Left ventricle myocardium inferior (tissue), 1 donor: ENCODE measurements around the gene PLA2G4A. TPM values are rescaled to one million over a fixed set of nuclear protein-coding genes. Genes with fewer than 3 reads are reported as not detected.

Source experiments
- DNase-seq: peaks from one replicate; pipeline ENCODE4 v3.0.0-alpha.2; 2020
- H3K27ac ChIP-seq: fragments of 200-600 bp; replicated peaks from 2 replicates; pipeline ENCODE4 v1.8.0; 2021
- H3K27me3 ChIP-seq: fragments of 200-600 bp; 2 replicates; pipeline ENCODE4 v1.8.0; 2021; ENCODE audit warnings: low read depth
- H3K36me3 ChIP-seq: fragments of 200-600 bp; 2 replicates; pipeline ENCODE4 v1.8.0; 2021
- H3K4me1 ChIP-seq: fragments of 200-600 bp; 2 replicates; pipeline ENCODE4 v1.8.0; 2021
- H3K4me3 ChIP-seq: fragments of 200-600 bp; 2 replicates; pipeline ENCODE4 v1.8.0; 2021; ENCODE audit warnings: mild to moderate bottlenecking, moderate library complexity
- H3K9me3 ChIP-seq: fragments of 200-600 bp; replicated peaks from 2 replicates; pipeline ENCODE4 v1.8.0; 2021
- intact Hi-C: fragments of 100-400 bp; cut with micrococcal nuclease; formaldehyde crosslinking; loops from one replicate; pipeline ENCODE4 v1.11.0; 2022
- total RNA-seq: library from RNA; stranded (reverse); fragmentation: NEBNext Ultra II Directional; extraction: Animal tissue kit (Norgen Biotek cat#: 25700); gene quantifications from one replicate; pipeline ENCODE4 v1.2.1, GENCODE V29; 2021
- TF ChIP-seq, protein P1 (sequence below): fragments of 200-600 bp; IDR thresholded peaks from 2 replicates; pipeline ENCODE4 v1.8.0; 2021; ENCODE audit warnings: antibody characterized with exemption, mild to moderate bottlenecking, borderline replicate concordance
- donor health status: DM: no; HTN: yes; CAD: no; lungs with severe emphysema.

The PLA2G4A gene
- total RNA-seq, 1 donor from 2014 or later: 2.7 TPM

DNA sequence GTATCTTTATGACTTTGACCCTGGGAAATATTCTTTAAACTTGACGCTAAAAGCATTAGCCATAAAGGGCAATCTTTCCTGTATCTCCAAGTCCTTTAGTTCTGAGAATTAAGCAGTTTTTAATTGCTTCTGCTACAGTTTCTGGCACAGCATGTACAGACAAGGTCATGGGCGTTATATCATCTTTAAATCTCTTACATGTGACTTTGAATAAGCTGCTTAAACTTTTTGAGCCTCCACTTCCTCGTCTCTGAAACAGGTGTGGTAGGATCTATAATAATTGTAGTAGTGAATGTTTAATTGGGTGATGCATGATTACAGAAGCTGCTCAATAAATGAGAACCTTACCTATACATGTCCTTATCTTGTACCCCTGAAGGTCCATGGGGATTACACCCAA is 153.4 kb downstream of the PLA2G4A start:
- H3K9me3 ChIP-seq: no peaks in the 10 kb centered on the region
- TF ChIP-seq, protein P1, sequence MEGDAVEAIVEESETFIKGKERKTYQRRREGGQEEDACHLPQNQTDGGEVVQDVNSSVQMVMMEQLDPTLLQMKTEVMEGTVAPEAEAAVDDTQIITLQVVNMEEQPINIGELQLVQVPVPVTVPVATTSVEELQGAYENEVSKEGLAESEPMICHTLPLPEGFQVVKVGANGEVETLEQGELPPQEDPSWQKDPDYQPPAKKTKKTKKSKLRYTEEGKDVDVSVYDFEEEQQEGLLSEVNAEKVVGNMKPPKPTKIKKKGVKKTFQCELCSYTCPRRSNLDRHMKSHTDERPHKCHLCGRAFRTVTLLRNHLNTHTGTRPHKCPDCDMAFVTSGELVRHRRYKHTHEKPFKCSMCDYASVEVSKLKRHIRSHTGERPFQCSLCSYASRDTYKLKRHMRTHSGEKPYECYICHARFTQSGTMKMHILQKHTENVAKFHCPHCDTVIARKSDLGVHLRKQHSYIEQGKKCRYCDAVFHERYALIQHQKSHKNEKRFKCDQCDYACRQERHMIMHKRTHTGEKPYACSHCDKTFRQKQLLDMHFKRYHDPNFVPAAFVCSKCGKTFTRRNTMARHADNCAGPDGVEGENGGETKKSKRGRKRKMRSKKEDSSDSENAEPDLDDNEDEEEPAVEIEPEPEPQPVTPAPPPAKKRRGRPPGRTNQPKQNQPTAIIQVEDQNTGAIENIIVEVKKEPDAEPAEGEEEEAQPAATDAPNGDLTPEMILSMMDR: no peak
- no peaks in the 10 kb centered on the region for H3K4me1 ChIP-seq
- no peaks in the 10 kb centered on the region for H3K27me3 ChIP-seq
- no peaks in the 10 kb centered on the region for H3K36me3 ChIP-seq
- DNase-seq: no peak
- H3K4me3 ChIP-seq: no peak overlapping the region
- no peak overlapping the region for H3K27ac ChIP-seq
- intact Hi-C loops: loop anchor here (10.0 kb wide), 1 partner anchor 497 kb away; no protein-coding TSS in a partner anchor

DNA sequence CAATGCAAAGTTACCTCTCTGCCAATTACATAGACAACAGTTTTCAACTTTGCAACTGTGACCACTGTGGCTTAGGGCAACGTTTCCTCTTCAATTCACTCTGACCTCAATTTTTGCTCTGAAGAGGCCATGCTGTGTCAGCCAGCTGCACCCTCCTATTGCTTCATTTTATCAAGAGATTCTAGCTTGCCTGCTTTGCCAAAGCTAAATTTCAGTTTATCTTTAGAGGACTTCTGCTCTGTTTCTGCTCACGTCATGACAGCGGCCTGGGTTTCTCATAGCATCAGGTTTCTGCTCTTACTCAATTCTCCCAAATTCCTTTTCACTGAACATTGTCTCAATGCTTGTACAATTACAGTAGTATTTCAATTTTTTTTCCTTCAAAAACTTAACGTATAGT is 154.6 kb downstream of the PLA2G4A start:
- no peaks in the 10 kb centered on the region for H3K4me1 ChIP-seq
- TF ChIP-seq, protein P1: no peak
- no peaks in the 10 kb centered on the region for H3K36me3 ChIP-seq
- H3K9me3 ChIP-seq: no peaks in the 10 kb centered on the region
- intact Hi-C loops: loop anchor here (10.0 kb wide), 1 partner anchor 499 kb away; no protein-coding TSS in a partner anchor
- peak; percentile 20 for DNase-seq
- H3K27ac ChIP-seq: no peak overlapping the region
- no peak overlapping the region for H3K4me3 ChIP-seq
- no peaks in the 10 kb centered on the region for H3K27me3 ChIP-seq

DNA sequence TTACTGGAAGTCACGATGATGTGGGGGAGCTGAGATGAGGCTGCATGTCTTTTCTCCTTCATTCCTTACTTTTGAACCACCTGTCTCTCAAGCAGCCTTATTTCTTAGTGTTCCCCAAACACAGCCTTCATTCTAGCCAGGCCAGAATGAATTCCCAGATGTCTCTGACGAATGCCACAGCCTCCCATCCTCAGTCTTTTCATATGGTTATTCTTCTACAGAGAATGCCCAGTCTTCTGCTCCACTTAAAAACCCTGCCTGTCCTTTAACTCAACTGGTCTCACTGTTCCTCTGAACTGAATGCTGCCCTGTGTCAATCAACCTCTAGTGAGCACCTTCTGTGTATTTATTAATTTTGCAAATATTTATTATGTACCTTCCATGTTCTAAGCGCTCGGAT is 156.2 kb downstream of the PLA2G4A start:
- no peak overlapping the region for H3K27ac ChIP-seq
- no peaks in the 10 kb centered on the region for H3K9me3 ChIP-seq
- TF ChIP-seq, protein P1: no peak
- H3K4me1 ChIP-seq: no peaks in the 10 kb centered on the region
- H3K36me3 ChIP-seq: no peaks in the 10 kb centered on the region
- no peak overlapping the region for H3K4me3 ChIP-seq
- intact Hi-C loops: loop anchor here (5.0 to 10.0 kb wide), 2 partner anchors 378 to 500 kb away; no protein-coding TSS in a partner anchor
- no peaks in the 10 kb centered on the region for H3K27me3 ChIP-seq
- DNase-seq: no peak

DNA sequence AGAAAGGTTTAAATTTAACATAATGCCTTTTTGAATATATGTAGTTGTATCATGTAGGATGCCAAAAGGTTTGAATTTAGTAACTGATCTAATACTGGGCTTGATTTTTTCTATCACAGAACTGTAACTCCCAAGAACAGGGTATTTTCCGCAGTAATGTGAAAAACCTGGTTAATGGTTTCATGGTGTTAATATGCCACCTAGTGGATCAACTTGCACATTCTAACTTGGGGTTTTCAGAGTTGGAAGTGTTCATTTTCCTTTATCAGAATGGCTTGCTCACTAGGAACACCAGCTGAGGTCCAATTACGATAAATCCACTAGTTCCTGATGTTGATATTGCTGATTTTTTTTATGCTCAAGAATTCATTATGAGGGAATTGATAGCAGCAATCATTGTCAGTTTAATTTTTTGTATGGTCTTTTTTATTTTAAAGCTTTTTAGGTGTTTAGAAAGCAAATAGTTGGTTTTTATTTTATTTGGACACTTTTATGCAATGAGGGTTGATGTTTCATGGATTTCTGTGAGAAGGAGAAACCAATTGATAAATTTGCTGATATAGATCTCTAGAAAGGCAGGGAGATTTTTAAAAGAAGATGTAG is 157.2 kb downstream of the PLA2G4A start:
- intact Hi-C loops: loop anchor here (5.0 to 10.0 kb wide), 2 partner anchors 379 to 501 kb away; no protein-coding TSS in a partner anchor
- H3K36me3 ChIP-seq: no peaks in the 10 kb centered on the region

DNA sequence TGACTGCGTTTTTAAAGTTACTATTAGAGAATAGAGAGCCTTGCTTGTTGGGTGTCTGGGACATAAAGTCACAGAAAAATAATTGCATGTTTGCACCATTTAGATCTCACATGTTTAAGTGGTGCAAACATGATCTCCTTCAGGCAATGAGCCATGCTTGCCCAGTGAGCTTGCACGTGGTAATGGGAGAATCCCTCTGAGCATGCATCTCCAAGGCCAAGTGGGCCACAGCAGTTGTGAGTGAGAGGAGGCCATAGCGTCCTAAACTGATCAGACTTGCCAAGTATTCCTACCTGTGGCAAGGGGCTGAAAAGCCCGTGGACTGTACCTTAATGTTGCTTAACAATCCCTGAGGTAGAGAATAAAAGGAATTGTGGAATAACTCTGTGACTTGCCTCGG is 158.3 kb downstream of the PLA2G4A start:
- TF ChIP-seq, protein P1: no peak
- H3K4me3 ChIP-seq: no peak overlapping the region
- intact Hi-C loops: loop anchor here (5.0 to 10.0 kb wide), 2 partner anchors 380 to 502 kb away; no protein-coding TSS in a partner anchor
- H3K9me3 ChIP-seq: no peaks in the 10 kb centered on the region
- H3K4me1 ChIP-seq: no peaks in the 10 kb centered on the region
- no peak for DNase-seq
- H3K36me3 ChIP-seq: no peaks in the 10 kb centered on the region
- H3K27me3 ChIP-seq: no peaks in the 10 kb centered on the region
- no peak overlapping the region for H3K27ac ChIP-seq

More for the DNA sequence above, 157.2 kb downstream of the PLA2G4A start:
- DNase-seq: no peak
- Histone ChIP-seq H3K9me3 (no peaks in the 10 kb centered on the region), H3K4me1 (no peaks in the 10 kb centered on the region), H3K4me3 (no peak overlapping the region), H3K27me3 (no peaks in the 10 kb centered on the region), H3K27ac (no peak overlapping the region)
- TF ChIP-seq, protein P1: peak; percentile 77
